Caco-2 (cell line): ENCODE data around the gene ATP11C. TPM values are rescaled to one million over a fixed set of nuclear protein-coding genes. Genes with fewer than 3 reads are reported as not detected.

Experiments
- BruUV-seq: library from RNA; stranded (reverse); fragments of 400-500 nt; replicated peaks from 2 replicates; lab custom pipeline; 2021; lab: Mats Ljungman, UMichigan
- CTCF ChIA-PET: fragments of 300-600 bp; sonication (Branson Sonifier 250); formaldehyde crosslinking; loops from one replicate; lab custom pipeline; 2022; ENCODE audit warnings: antibody characterized with exemption; lab: Charles Lee
- POLR2A ChIA-PET: fragments of 300-600 bp; sonication (Branson Sonifier 250); formaldehyde crosslinking; loops from one replicate; lab custom pipeline; 2022; ENCODE audit warnings: antibody characterized with exemption; lab: Charles Lee
- DNase-seq, 2 experiments: peaks; one replicate each; pipeline versions ENCODE4 v3.0.0 to v3.0.0-alpha.2; 2020 to 2022
- H3K27me3 ChIP-seq: replicated peaks from 2 replicates; pipeline ENCODE4 v1.6.0; 2011; ENCODE audit warnings: low read length; ENCODE audit not compliant: control insufficient read depth, insufficient read depth
- H3K36me3 ChIP-seq: 2 replicates; pipeline ENCODE4 v1.5.1; 2011; ENCODE audit warnings: low read length; ENCODE audit not compliant: control insufficient read depth, insufficient read depth
- H3K4me1 ChIP-seq: fragments of 250-450 bp; sonication (Bioruptor Pico); 2 replicates; pipeline ENCODE4 v1.5.1; 2020; ENCODE audit warnings: mild to moderate bottlenecking
- H3K4me3 ChIP-seq: 2 replicates; pipeline ENCODE4 v1.5.1; 2011; ENCODE audit warnings: low read depth, mild to moderate bottlenecking, control low read depth, low read length
- H3K9me3 ChIP-seq: fragments of 250-450 bp; sonication (Bioruptor Pico); 2 replicates; pipeline ENCODE4 v1.5.1; 2020; ENCODE audit warnings: mild to moderate bottlenecking, moderate library complexity
- H3K27ac Mint-ChIP-seq: one replicate; pipeline ENCODE4 v1.8.0; 2022; ENCODE audit warnings: mixed read lengths; ENCODE audit not compliant: unreplicated experiment
- H3K27me3 Mint-ChIP-seq: one replicate; pipeline ENCODE4 v1.8.0; 2022; ENCODE audit warnings: mixed read lengths; ENCODE audit not compliant: insufficient read depth, unreplicated experiment
- H3K36me3 Mint-ChIP-seq: one replicate; pipeline ENCODE4 v1.8.0; 2022; ENCODE audit warnings: mild to moderate bottlenecking, mixed read lengths; ENCODE audit not compliant: insufficient read depth, unreplicated experiment
- H3K4me1 Mint-ChIP-seq: one replicate; pipeline ENCODE4 v1.8.0; 2022; ENCODE audit warnings: low read depth, mixed read lengths; ENCODE audit not compliant: unreplicated experiment
- H3K4me3 Mint-ChIP-seq: one replicate; pipeline ENCODE4 v1.8.0; 2022; ENCODE audit warnings: mild to moderate bottlenecking, moderate library complexity, mixed read lengths; ENCODE audit not compliant: unreplicated experiment
- H3K9me3 Mint-ChIP-seq: one replicate; pipeline ENCODE4 v1.8.0; 2022; ENCODE audit warnings: mixed read lengths; ENCODE audit not compliant: unreplicated experiment
- intact Hi-C: fragments of 100-400 bp; cut with micrococcal nuclease; formaldehyde crosslinking; loops from one replicate; pipeline ENCODE4 v1.10.0; 2022; ENCODE audit not compliant: unreplicated experiment
- total RNA-seq: library from RNA; stranded (reverse); gene quantifications from 2 replicates; pipeline ENCODE4 v1.2.3, GENCODE V29; 2022
- TF ChIP-seq, protein P1 (sequence below), 2 experiments: fragments of 200-600 bp in 1 of 2; IDR thresholded peaks; 1 replicate in 1 of 2; 2 replicates in 1 of 2; pipeline versions ENCODE4 v1.5.1 to v1.8.0; 2011 to 2022; ENCODE audit warnings: antibody characterized with exemption in 1 of 2, control low read depth in 1 of 2, inconsistent platforms in 1 of 2, low read depth in 1 of 2, low read length in 1 of 2, mild to moderate bottlenecking in 1 of 2, moderate library complexity in 1 of 2; ENCODE audit not compliant: insufficient read depth in 1 of 2, severe bottlenecking in 1 of 2, unreplicated experiment in 1 of 2

The ATP11C gene
- total RNA-seq, 1 experiment from 2014 or later, result 12.2 TPM

DNA sequence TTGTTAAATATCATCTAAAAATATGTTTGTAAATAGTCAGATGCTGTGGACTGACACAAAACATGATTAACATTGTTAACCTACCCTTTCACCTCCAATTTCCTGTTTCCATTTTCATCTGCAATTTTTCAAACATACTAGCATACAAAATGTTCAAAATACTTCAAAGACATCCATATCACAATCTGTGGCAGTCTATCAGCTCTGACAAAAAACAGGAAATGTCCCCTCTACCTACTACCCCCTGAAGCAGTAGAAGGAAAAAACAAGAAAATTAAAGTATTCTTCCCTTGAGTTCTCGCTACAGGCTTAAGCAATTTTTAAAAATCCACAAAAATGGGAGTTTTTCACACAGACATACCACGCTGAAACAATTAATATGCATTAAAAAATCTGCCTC lies 116.6 kb downstream of the ATP11C start:
- Mint-ChIP-seq H3K36me3 (peaks cover 12% of the 10 kb centered on the region), H3K9me3 (no peaks in the 10 kb centered on the region), H3K27ac (no peak overlapping the region), H3K4me1 (no peaks in the 10 kb centered on the region), H3K27me3 (no peaks in the 10 kb centered on the region), H3K4me3 (no peak overlapping the region)
- no peak for DNase-seq
- Histone ChIP-seq H3K27me3 (no peaks in the 10 kb centered on the region), H3K36me3 (no peaks in the 10 kb centered on the region), H3K9me3 (no peaks in the 10 kb centered on the region), H3K4me3 (no peak overlapping the region), H3K4me1 (no peaks in the 10 kb centered on the region)
- BruUV-seq, result no TSS peak
- ChIA-PET POLR2A (no interaction called here), CTCF (no interaction called here)
- TF ChIP-seq, protein P1, sequence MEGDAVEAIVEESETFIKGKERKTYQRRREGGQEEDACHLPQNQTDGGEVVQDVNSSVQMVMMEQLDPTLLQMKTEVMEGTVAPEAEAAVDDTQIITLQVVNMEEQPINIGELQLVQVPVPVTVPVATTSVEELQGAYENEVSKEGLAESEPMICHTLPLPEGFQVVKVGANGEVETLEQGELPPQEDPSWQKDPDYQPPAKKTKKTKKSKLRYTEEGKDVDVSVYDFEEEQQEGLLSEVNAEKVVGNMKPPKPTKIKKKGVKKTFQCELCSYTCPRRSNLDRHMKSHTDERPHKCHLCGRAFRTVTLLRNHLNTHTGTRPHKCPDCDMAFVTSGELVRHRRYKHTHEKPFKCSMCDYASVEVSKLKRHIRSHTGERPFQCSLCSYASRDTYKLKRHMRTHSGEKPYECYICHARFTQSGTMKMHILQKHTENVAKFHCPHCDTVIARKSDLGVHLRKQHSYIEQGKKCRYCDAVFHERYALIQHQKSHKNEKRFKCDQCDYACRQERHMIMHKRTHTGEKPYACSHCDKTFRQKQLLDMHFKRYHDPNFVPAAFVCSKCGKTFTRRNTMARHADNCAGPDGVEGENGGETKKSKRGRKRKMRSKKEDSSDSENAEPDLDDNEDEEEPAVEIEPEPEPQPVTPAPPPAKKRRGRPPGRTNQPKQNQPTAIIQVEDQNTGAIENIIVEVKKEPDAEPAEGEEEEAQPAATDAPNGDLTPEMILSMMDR (IDR thresholded peaks at IDR 0.05; ENCODE audit: insufficient read depth in 1 of 2, low read depth in 1 of 2, low read length in 1 of 2, severe bottlenecking in 1 of 2, unreplicated experiment in 1 of 2), result no peak
- intact Hi-C loops, result no loop called here

DNA sequence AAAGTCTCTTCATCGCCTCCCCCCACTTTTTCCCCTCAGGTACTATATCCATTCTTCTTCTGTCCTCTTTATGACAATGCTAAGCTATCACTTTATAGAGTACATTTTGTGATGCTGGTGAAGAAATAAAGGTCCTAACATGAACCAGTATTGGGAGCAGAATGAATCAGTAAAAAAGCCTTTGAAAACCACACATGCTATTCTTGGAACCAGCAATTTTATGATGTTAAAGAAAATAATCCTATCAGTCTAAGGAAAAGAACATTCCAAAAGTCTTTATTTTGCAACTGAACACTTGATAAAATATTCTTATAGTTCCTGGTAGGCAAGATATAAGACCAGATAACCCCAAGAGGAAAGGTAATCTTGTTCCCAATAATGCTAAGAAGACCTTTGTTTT lies 117.1 kb downstream of the ATP11C start:
- no peaks in the 10 kb centered on the region for H3K4me1 ChIP-seq
- ChIA-PET POLR2A (no interaction called here), CTCF (no interaction called here)
- no peaks in the 10 kb centered on the region for H3K9me3 ChIP-seq
- H3K4me1 Mint-ChIP-seq, result no peaks in the 10 kb centered on the region
- peaks cover 12% of the 10 kb centered on the region for H3K36me3 Mint-ChIP-seq
- H3K4me3 ChIP-seq, result no peak overlapping the region
- H3K36me3 ChIP-seq, result no peaks in the 10 kb centered on the region
- H3K27ac Mint-ChIP-seq, result no peak overlapping the region
- TF ChIP-seq, protein P1 (IDR thresholded peaks at IDR 0.05; ENCODE audit: insufficient read depth in 1 of 2, low read depth in 1 of 2, low read length in 1 of 2, severe bottlenecking in 1 of 2, unreplicated experiment in 1 of 2), result no peak
- intact Hi-C loops, result no loop called here
- BruUV-seq, result no TSS peak
- no peaks in the 10 kb centered on the region for H3K27me3 Mint-ChIP-seq
- no peaks in the 10 kb centered on the region for H3K9me3 Mint-ChIP-seq
- DNase-seq, result no peak
- no peak overlapping the region for H3K4me3 Mint-ChIP-seq
- no peaks in the 10 kb centered on the region for H3K27me3 ChIP-seq

DNA sequence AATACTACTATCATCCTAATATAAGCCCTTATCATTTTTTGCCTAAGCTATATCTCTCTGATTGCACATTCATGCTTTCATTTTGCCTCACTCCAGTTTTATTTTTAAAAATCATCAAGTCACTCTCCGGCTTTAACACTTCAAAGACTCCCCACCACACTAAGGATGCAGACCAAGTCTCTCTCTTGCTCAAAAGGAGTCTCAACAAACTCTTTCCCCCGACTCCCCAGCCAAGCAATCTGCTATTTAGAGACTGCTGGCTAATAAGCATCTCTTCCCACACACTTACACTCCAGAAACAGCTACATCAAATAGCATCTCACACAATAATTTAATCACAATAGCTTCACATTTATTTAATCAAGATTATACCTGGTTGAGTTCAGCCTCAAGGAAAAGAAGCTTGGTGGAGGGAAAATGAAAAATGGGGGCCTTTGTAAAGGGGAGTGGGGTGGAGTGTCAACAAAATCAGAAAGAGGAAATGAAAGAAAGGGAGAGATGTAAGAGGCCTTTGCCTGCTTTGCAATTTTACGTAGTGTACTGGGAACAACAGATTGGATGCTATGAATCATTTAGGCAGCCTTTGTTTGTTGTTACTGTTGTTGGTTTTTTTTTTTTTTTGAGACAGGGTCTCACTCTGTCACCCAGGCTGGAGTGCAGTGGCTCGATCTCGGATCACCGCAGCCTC lies 120.8 kb downstream of the ATP11C start:
- H3K36me3 Mint-ChIP-seq, result peaks cover 5% of the 10 kb centered on the region
- no peak overlapping the region for H3K4me3 ChIP-seq
- BruUV-seq, result no TSS peak
- H3K27ac Mint-ChIP-seq, result no peak overlapping the region
- TF ChIP-seq, protein P1 (IDR thresholded peaks at IDR 0.05; ENCODE audit: insufficient read depth in 1 of 2, low read depth in 1 of 2, low read length in 1 of 2, severe bottlenecking in 1 of 2, unreplicated experiment in 1 of 2), result no peak
- ChIA-PET CTCF (no interaction called here), POLR2A (no interaction called here)
- no peak overlapping the region for H3K4me3 Mint-ChIP-seq
- no peaks in the 10 kb centered on the region for H3K4me1 Mint-ChIP-seq
- H3K36me3 ChIP-seq, result no peaks in the 10 kb centered on the region
- DNase-seq, result no peak
- no peaks in the 10 kb centered on the region for H3K9me3 Mint-ChIP-seq
- no peaks in the 10 kb centered on the region for H3K27me3 Mint-ChIP-seq
- intact Hi-C loops, result no loop called here
- H3K4me1 ChIP-seq, result no peaks in the 10 kb centered on the region
- H3K27me3 ChIP-seq, result no peaks in the 10 kb centered on the region
- no peaks in the 10 kb centered on the region for H3K9me3 ChIP-seq
